Body of pancreas (tissue), 4 donors: Measurements from ENCODE around the gene NEIL3. TPM values are rescaled to one million over a fixed set of nuclear protein-coding genes. Genes with fewer than 3 reads are reported as not detected.
A peak's percentile ranks its signal among the peaks of the same experiment; 100 is the strongest.

Source experiments
- ATAC-seq: fragments of 150-250 bp; one replicate; pipeline ENCODE4 v1.9.1; 2016
- DNase-seq, 4 donors: peaks; one replicate each; pipeline ENCODE4 v3.0.0-alpha.2; 2019
- H3K27ac ChIP-seq, 4 donors: fragments of 200-600 bp; sonication (generic); 1 replicate in 3 of 4; 2 replicates in 1 of 4; pipeline versions ENCODE4 v1.5.1 to v1.6.1; 2016 to 2019; ENCODE audit warnings: mild to moderate bottlenecking in 1 of 4, mixed read lengths in 1 of 4, moderate library complexity in 1 of 4
- H3K27me3 ChIP-seq, 2 donors: fragments of 200-600 bp; sonication (generic); one replicate each; pipeline ENCODE4 v1.6.0; 2016; ENCODE audit warnings: mild to moderate bottlenecking in 1 of 2
- H3K36me3 ChIP-seq, 2 donors: fragments of 200-600 bp; sonication (generic); replicated peaks in 1 of 2; 2 replicates each; pipeline ENCODE4 v1.5.1; 2016; ENCODE audit warnings: low read depth in 2 of 2; ENCODE audit not compliant: insufficient read depth in 1 of 2
- H3K4me1 ChIP-seq: fragments of 200-600 bp; sonication (generic); one replicate; pipeline ENCODE4 v1.6.0; 2016
- H3K4me3 ChIP-seq, 2 donors: fragments of 200-600 bp; sonication (generic); 1 replicate in 1 of 2; 2 replicates in 1 of 2; pipeline ENCODE4 v1.5.1; 2016 to 2019
- H3K9me3 ChIP-seq, 3 donors: fragments of 200-600 bp; sonication (generic); 1 replicate in 2 of 3; 2 replicates in 1 of 3; pipeline ENCODE4 v1.5.1; 2016
- CTCF ChIP-seq, 7 experiments: fragments of 450-650 bp in 4 of 7; fragments of 200-600 bp in 3 of 7; sonication (generic) in 3 of 7; IDR thresholded peaks; one replicate each; pipeline ENCODE4 v1.5.1; 2016 to 2019; ENCODE audit warnings: antibody characterized with exemption in 7 of 7
- POLR2A ChIP-seq, 3 donors: fragments of 450-650 bp; IDR thresholded peaks; one replicate each; pipeline ENCODE4 v1.6.1; 2016; ENCODE audit warnings: antibody characterized with exemption in 3 of 3, mild to moderate bottlenecking in 2 of 3
- WGBS, 2 donors: methylation state at CpG; one replicate each; pipeline ENCODE4 v1.1.5; 2017; 5-methylcytosine and 5-hydroxymethylcytosine counted together
- intact Hi-C: fragments of 100-400 bp; cut with DNase I; formaldehyde crosslinking; loops from one replicate; pipeline ENCODE4 v1.15.1; 2023
- total RNA-seq, 2 donors: library from RNA; depleted of rRNA; stranded (reverse); fragments of >200 nt; gene quantifications; one replicate each; pipeline ENCODE4 v1.1.0, GENCODE V29; 2016

NEIL3 gene
- total RNA-seq, 2 donors from 2014 or later = not detected

- no peak for TF ChIP-seq CTCF (IDR thresholded peaks at IDR 0.05)
- Histone ChIP-seq H3K27ac (no peak overlapping the region), H3K4me1 (no peaks in the 10 kb centered on the region), H3K36me3 (no peaks in the 10 kb centered on the region), H3K4me3 (no peak overlapping the region), H3K27me3 (no peaks in the 10 kb centered on the region), H3K9me3 (no peaks in the 10 kb centered on the region)
- WGBS, 2 donors = 89 to 91% methylated on average over 4 of the region's 4 CpGs
- intact Hi-C loops = no loop called here
- no peak for ATAC-seq
- no peak for DNase-seq
Observed at GRCh38 chr4:177315767-177316464, 6.2 kb downstream of the NEIL3 start.

DNA sequence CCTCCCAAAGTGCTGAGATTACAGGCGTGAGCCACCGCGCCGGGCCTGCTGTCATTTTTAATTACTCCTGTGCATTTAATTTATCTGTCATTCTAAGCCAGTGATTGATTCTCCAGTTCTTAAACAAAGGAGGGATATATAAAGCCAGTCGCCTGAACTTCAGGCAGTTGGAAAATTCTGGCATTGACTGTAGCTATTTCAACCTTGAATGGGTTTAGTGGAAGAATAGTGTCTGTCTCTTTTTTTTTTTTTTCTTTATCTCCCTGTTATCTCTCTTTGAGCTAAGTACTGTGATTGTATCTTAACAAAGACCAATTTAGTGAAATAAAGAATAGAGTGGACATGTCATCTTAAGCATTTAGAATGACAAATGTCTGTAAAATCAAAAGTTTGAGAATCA is 11.0 kb downstream of the NEIL3 start:
- Histone ChIP-seq H3K36me3 (no peaks in the 10 kb centered on the region), H3K4me3 (no peak overlapping the region), H3K27ac (no peak overlapping the region), H3K9me3 (no peaks in the 10 kb centered on the region), H3K4me1 (peaks cover 18% of the 10 kb centered on the region), H3K27me3 (no peaks in the 10 kb centered on the region)
- TF ChIP-seq POLR2A (IDR thresholded peaks at IDR 0.05) = no peak
- no peak for TF ChIP-seq CTCF (IDR thresholded peaks at IDR 0.05)
- WGBS, 2 donors = 82 to 90% methylated on average over 5 of the region's 5 CpGs
- ATAC-seq (no peak), DNase-seq (no peak)
- intact Hi-C loops = no loop called here

GRCh38 chr4:177321647-177322046 is 12.0 kb downstream of the NEIL3 start:
- ATAC-seq (no peak), DNase-seq (no peak)
- H3K27ac ChIP-seq = no peak overlapping the region
- H3K36me3 ChIP-seq = no peaks in the 10 kb centered on the region
- no peaks in the 10 kb centered on the region for H3K27me3 ChIP-seq
- 64 to 73% methylated on average over 3 of the region's 3 CpGs for WGBS, 2 donors
- intact Hi-C loops = no loop called here
- TF ChIP-seq CTCF (IDR thresholded peaks at IDR 0.05) (no peak), POLR2A (IDR thresholded peaks at IDR 0.05) (no peak)
- H3K4me1 ChIP-seq = peaks cover 18% of the 10 kb centered on the region
- H3K4me3 ChIP-seq = no peak overlapping the region
- H3K9me3 ChIP-seq = no peaks in the 10 kb centered on the region

GRCh38 chr4:177322266-177322665 is 12.6 kb downstream of the NEIL3 start:
- DNase-seq = no peak
- H3K27me3 ChIP-seq = no peaks in the 10 kb centered on the region
- H3K9me3 ChIP-seq = no peaks in the 10 kb centered on the region
- WGBS, 2 donors = 22 to 23% methylated on average over 7 of the region's 7 CpGs
- peak overlapping the region in 2 of 4 donors; percentile 20 to 45 for H3K27ac ChIP-seq
- H3K4me3 ChIP-seq = no peak overlapping the region
- H3K4me1 ChIP-seq = peaks cover 18% of the 10 kb centered on the region
- TF ChIP-seq POLR2A (IDR thresholded peaks at IDR 0.05) = no peak
- TF ChIP-seq CTCF (IDR thresholded peaks at IDR 0.05) = no peak
- H3K36me3 ChIP-seq = no peaks in the 10 kb centered on the region
- intact Hi-C loops = no loop called here
- no peak for ATAC-seq

- Histone ChIP-seq H3K4me3 (no peak overlapping the region), H3K36me3 (no peaks in the 10 kb centered on the region), H3K4me1 (peaks cover 18% of the 10 kb centered on the region), H3K27ac (peak overlapping the region in 2 of 4 donors; percentile 20 to 45), H3K9me3 (no peaks in the 10 kb centered on the region), H3K27me3 (no peaks in the 10 kb centered on the region)
- ATAC-seq (peak; percentile 77), DNase-seq (no peak)
- WGBS, 2 donors = 29 to 38% methylated on average over 3 of the region's 3 CpGs
- intact Hi-C loops = no loop called here
- TF ChIP-seq POLR2A (IDR thresholded peaks at IDR 0.05) = no peak
- TF ChIP-seq CTCF (IDR thresholded peaks at IDR 0.05) = no peak
Observed at GRCh38 chr4:177322881-177323280, 13.2 kb downstream of the NEIL3 start.
